Breast epithelium (tissue), 4 donors: ENCODE data around the gene SMYD1. TPM values are rescaled to one million over a fixed set of nuclear protein-coding genes. Genes with fewer than 3 reads are reported as not detected.

ENCODE experiments used
- DNase-seq, 2 donors: peaks; one replicate each; pipeline ENCODE4 v3.0.0-alpha.2; 2019; ENCODE audit warnings: low spot score in 2 of 2
- H3K27ac ChIP-seq, 2 donors: fragments of 200-600 bp; sonication (generic) in 1 of 2; one replicate each; pipeline ENCODE4 v1.5.1; 2016 to 2019; ENCODE audit warnings: mild to moderate bottlenecking in 1 of 2
- H3K27me3 ChIP-seq, 2 donors: fragments of 200-600 bp; sonication (generic) in 1 of 2; one replicate each; pipeline versions ENCODE4 v1.5.1 to v1.6.0; 2017 to 2019; ENCODE audit warnings: control low read depth in 1 of 2, mild to moderate bottlenecking in 1 of 2
- H3K36me3 ChIP-seq: fragments of 200-600 bp; one replicate; pipeline ENCODE4 v1.5.1; 2019
- H3K4me1 ChIP-seq, 2 donors: fragments of 200-600 bp; sonication (generic); one replicate each; pipeline ENCODE4 v1.5.1; 2016 to 2019; ENCODE audit warnings: control low read depth in 1 of 2
- H3K4me3 ChIP-seq, 3 donors: fragments of 200-600 bp; sonication (generic); 1 replicate in 2 of 3; 2 replicates in 1 of 3; pipeline ENCODE4 v1.5.1; 2016 to 2019; ENCODE audit warnings: mild to moderate bottlenecking in 3 of 3, moderate library complexity in 2 of 3
- H3K9me3 ChIP-seq, 2 donors: fragments of 200-600 bp; sonication (generic) in 1 of 2; one replicate each; pipeline ENCODE4 v1.5.1; 2016 to 2019; ENCODE audit warnings: control low read depth in 1 of 2
- CTCF ChIP-seq, 3 donors: fragments of 450-650 bp; IDR thresholded peaks; one replicate each; pipeline ENCODE4 v1.5.1; 2016 to 2017; ENCODE audit warnings: antibody characterized with exemption in 3 of 3, mild to moderate bottlenecking in 3 of 3, moderate library complexity in 3 of 3
- POLR2A ChIP-seq: fragments of 450-650 bp; IDR thresholded peaks from one replicate; pipeline ENCODE4 v1.6.1; 2016; ENCODE audit warnings: antibody characterized with exemption, mild to moderate bottlenecking, moderate library complexity
- POLR2AphosphoS5 ChIP-seq, 3 donors: sonication (generic); formaldehyde crosslinking; IDR thresholded peaks; one replicate each; pipeline ENCODE4 v1.6.1; 2017; ENCODE audit warnings: antibody characterized with exemption in 3 of 3
- intact Hi-C: fragments of 100-400 bp; cut with DNase I; formaldehyde crosslinking; loops from one replicate; pipeline ENCODE4 v1.15.1; 2023; ENCODE audit warnings: low total_unique reads
- total RNA-seq, 3 donors: library from RNA; depleted of rRNA; stranded (reverse); fragments of >200 nt; gene quantifications; one replicate each; pipeline ENCODE4 v1.1.0, GENCODE V29; 2016

SMYD1 gene
- total RNA-seq, 3 donors from 2014 or later = 0.29 to 3.3 TPM; not detected in 1

GRCh38 chr2:88088999-88089398 is 21.4 kb downstream of the SMYD1 start:
- no peak for DNase-seq
- Histone ChIP-seq H3K9me3 (no peaks in the 10 kb centered on the region), H3K27me3 (no peaks in the 10 kb centered on the region), H3K36me3 (no peaks in the 10 kb centered on the region), H3K4me1 (no peaks in the 10 kb centered on the region), H3K4me3 (no peak overlapping the region), H3K27ac (no peak overlapping the region)
- intact Hi-C loops = no loop called here
- no peak for TF ChIP-seq POLR2AphosphoS5 (IDR thresholded peaks at IDR 0.05)
- TF ChIP-seq CTCF (IDR thresholded peaks at IDR 0.05) = no peak
- TF ChIP-seq POLR2A = no peak

- H3K9me3 ChIP-seq = no peaks in the 10 kb centered on the region
- H3K36me3 ChIP-seq = no peaks in the 10 kb centered on the region
- intact Hi-C loops = no loop called here
- no peak overlapping the region for H3K4me3 ChIP-seq
- H3K27ac ChIP-seq = no peak overlapping the region
- no peaks in the 10 kb centered on the region for H3K27me3 ChIP-seq
- TF ChIP-seq CTCF (IDR thresholded peaks at IDR 0.05) = no peak
- no peak for TF ChIP-seq POLR2AphosphoS5 (IDR thresholded peaks at IDR 0.05)
- TF ChIP-seq POLR2A = no peak
- no peak for DNase-seq
- H3K4me1 ChIP-seq = no peaks in the 10 kb centered on the region
These were observed 23.0 kb downstream of the SMYD1 start for GRCh38 chr2:88090446-88091283.

GRCh38 chr2:88091943-88092342 is 24.3 kb downstream of the SMYD1 start:
- intact Hi-C loops = no loop called here
- Histone ChIP-seq H3K27ac (no peak overlapping the region), H3K36me3 (no peaks in the 10 kb centered on the region), H3K9me3 (no peaks in the 10 kb centered on the region), H3K4me1 (no peaks in the 10 kb centered on the region), H3K4me3 (no peak overlapping the region), H3K27me3 (no peaks in the 10 kb centered on the region)
- no peak for DNase-seq
- no peak for TF ChIP-seq POLR2AphosphoS5 (IDR thresholded peaks at IDR 0.05)
- no peak for TF ChIP-seq POLR2A
- no peak for TF ChIP-seq CTCF (IDR thresholded peaks at IDR 0.05)

- Histone ChIP-seq H3K27me3 (no peaks in the 10 kb centered on the region), H3K36me3 (no peaks in the 10 kb centered on the region), H3K9me3 (no peaks in the 10 kb centered on the region), H3K4me1 (no peaks in the 10 kb centered on the region), H3K27ac (no peak overlapping the region), H3K4me3 (no peak overlapping the region)
- DNase-seq = no peak
- no peak for TF ChIP-seq POLR2AphosphoS5 (IDR thresholded peaks at IDR 0.05)
- TF ChIP-seq CTCF (IDR thresholded peaks at IDR 0.05) = no peak
- TF ChIP-seq POLR2A = no peak
- intact Hi-C loops = no loop called here
These were observed 25.1 kb downstream of the SMYD1 start for GRCh38 chr2:88092773-88093172.

GRCh38 chr2:88095022-88095421 is 27.4 kb downstream of the SMYD1 start:
- intact Hi-C loops = no loop called here
- TF ChIP-seq CTCF (IDR thresholded peaks at IDR 0.05) (no peak), POLR2A (no peak), POLR2AphosphoS5 (IDR thresholded peaks at IDR 0.05) (no peak)
- no peaks in the 10 kb centered on the region for H3K36me3 ChIP-seq

More at GRCh38 chr2:88095022-88095421, 27.4 kb downstream of the SMYD1 start:
- Histone ChIP-seq H3K4me3 (no peak overlapping the region), H3K9me3 (no peaks in the 10 kb centered on the region), H3K27me3 (no peaks in the 10 kb centered on the region), H3K4me1 (no peaks in the 10 kb centered on the region), H3K27ac (no peak overlapping the region)
- no peak for DNase-seq
